GM18867 (cell line): ENCODE data around the gene SYT6.

Experiments
- ATAC-seq: cut with Tn5 transposase; IDR thresholded peaks from one replicate; pipeline ENCODE4 v1.9.1; 2021; ENCODE audit warnings: mild to moderate bottlenecking, moderate library complexity; ENCODE audit not compliant: unreplicated experiment

SYT6 gene

GRCh38 chr1:114094675-114095074 is 59.0 kb downstream of the SYT6 start:
- ATAC-seq, result no peak

GRCh38 chr1:114094363-114094634 is 59.4 kb downstream of the SYT6 start:
- no peak for ATAC-seq

GRCh38 chr1:114093624-114094362 is 59.9 kb downstream of the SYT6 start:
- ATAC-seq, result no peak

GRCh38 chr1:114092186-114093062 is 61.2 kb downstream of the SYT6 start:
- no peak for ATAC-seq

- no peak for ATAC-seq
Measured at GRCh38 chr1:114091711-114092110, 62.0 kb downstream of the SYT6 start.

- no peak for ATAC-seq
Measured at GRCh38 chr1:114090738-114091505, 62.7 kb downstream of the SYT6 start.

- no peak for ATAC-seq
Measured at GRCh38 chr1:114089502-114090138, 64.0 kb downstream of the SYT6 start.

GRCh38 chr1:114088392-114089299 is 65.0 kb downstream of the SYT6 start:
- no peak for ATAC-seq

GRCh38 chr1:114087495-114087894 is 66.2 kb downstream of the SYT6 start:
- ATAC-seq, result no peak

- ATAC-seq, result no peak
Measured at GRCh38 chr1:114086601-114087368, 66.9 kb downstream of the SYT6 start.

- no peak for ATAC-seq
Measured at GRCh38 chr1:114082867-114083585, 70.6 kb downstream of the SYT6 start.

GRCh38 chr1:114082304-114082630 is 71.4 kb downstream of the SYT6 start:
- no peak for ATAC-seq

- no peak for ATAC-seq
Measured at GRCh38 chr1:114081437-114082303, 72.0 kb downstream of the SYT6 start.

GRCh38 chr1:114080511-114081436 is 72.9 kb downstream of the SYT6 start:
- ATAC-seq, result no peak

GRCh38 chr1:114079596-114080190 is 74.0 kb downstream of the SYT6 start:
- ATAC-seq, result no peak

GRCh38 chr1:114078116-114078515 is 75.6 kb downstream of the SYT6 start:
- no peak for ATAC-seq
